NCI-H510A (cell line): Measurements from ENCODE around the gene SCG5.

Experiments
- DNase-seq: peaks from one replicate; lab custom pipeline; 2025; lab: John Stamatoyannopoulos, UW

Gene SCG5

DNA sequence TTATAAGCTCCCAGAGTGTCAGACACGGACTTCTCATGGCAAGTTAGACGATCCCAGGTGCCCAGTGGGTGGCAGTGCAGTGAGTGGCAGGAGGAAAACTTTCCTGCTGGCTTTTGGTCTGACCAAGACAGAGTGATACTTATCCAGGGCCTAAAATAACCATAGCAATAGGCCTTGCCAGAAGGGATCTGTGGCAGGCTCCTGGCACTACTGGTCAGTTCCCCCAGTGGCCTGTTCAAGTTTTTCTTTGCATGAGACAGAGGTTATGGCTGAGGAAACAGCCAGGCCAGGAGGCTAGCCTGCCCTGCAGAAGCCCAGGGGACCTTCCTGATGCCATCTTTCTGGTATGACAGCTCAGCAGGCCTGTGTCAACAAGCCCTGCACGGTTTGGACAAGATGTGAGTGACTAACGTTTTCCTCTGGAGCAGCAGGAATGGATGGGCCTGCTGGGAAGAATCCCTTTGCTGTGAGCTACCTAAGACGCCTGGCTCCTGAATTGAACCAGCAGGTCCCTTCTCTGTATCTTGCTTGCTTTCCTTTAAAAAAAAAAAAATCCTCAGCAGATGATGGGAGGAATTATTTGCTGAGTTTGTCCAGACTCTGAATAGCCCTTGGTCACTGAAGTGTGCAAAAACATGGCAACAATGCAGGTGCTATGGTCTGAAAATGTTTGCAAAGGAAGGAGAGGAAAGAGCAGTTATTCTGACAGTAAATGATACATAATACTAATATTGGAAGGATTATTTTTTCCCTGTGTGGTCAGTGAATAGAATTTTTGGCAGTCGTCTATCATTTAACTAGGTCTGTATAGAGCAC, 18.0 kb downstream of the SCG5 start:
- peak; percentile 6 for DNase-seq

DNA sequence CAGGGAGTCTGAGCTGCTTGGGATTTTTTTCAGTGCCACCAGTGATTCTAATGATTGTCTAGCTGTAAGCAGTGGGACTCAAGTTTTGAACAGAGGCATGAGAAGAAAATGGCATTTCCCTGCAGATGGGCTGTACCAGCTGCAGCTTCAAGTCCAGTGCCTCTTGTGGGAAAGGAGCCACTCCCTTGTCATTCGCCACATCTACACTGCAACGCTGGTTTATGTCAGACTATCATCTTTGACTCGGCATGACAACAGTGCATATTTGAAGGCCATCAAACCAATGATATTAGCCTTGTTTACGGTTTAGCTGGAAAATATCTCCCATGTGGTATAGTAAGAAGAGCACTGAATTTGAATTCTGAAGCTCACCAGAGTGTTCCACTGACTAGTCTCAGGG, 22.2 kb downstream of the SCG5 start:
- DNase-seq, result no peak

DNA sequence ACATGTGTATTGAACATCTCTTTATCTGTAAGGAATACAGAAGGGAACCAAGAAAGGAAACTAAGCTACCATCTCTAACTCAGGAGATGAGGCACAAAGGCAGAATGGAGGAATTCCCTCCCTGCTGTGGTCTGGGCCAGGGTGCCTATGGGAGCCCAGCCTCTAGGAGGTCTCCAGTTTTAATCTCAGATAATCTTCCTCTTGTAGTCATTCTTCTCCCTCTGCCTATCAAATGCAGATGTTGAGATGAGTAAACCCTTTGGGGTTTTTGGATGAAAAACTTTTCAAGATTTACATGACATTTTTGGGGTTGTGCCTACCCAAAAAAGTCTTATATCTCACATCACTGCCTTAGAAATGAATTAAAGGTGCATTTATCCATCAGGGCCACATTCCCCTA, 23.3 kb downstream of the SCG5 start:
- no peak for DNase-seq

DNA sequence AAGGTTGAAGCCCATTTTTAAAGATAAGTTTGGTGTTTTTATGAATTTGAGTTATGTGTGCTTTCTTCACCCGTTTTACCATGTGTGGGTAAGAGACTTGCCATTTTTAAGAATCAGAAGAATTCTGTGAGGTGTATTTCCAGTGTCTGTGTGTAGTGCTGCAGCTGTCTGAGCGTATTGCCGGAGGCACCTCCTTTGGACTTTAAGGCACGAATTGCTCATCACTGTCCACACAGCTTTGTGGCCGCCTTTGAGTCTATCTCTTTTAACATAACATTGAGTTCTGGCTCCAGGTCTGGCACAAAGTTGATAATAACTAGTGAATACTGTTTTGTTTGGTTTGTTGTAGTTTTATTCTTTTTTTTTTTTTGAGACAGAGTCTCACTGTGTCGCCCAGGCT, 25.8 kb downstream of the SCG5 start:
- DNase-seq, result no peak

DNA sequence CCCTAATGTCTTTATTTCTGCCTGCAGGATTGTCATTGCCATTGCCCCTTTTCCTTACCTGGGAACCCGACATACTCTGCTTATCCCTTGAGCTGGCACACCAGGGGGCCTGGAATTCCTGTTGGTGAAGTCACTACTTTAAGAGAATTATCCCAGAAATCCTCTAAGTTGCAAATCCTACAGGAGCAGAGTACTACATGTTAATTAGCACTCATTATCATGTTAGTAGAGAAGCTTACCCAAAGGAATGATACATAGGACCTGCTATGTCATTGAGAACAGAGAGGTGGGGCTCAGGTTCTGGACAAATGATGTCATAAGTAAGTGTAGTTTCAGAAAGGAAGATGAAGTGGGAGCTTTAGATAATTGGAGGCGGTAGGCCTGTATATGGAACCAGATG, 27.4 kb downstream of the SCG5 start:
- no peak for DNase-seq

DNA sequence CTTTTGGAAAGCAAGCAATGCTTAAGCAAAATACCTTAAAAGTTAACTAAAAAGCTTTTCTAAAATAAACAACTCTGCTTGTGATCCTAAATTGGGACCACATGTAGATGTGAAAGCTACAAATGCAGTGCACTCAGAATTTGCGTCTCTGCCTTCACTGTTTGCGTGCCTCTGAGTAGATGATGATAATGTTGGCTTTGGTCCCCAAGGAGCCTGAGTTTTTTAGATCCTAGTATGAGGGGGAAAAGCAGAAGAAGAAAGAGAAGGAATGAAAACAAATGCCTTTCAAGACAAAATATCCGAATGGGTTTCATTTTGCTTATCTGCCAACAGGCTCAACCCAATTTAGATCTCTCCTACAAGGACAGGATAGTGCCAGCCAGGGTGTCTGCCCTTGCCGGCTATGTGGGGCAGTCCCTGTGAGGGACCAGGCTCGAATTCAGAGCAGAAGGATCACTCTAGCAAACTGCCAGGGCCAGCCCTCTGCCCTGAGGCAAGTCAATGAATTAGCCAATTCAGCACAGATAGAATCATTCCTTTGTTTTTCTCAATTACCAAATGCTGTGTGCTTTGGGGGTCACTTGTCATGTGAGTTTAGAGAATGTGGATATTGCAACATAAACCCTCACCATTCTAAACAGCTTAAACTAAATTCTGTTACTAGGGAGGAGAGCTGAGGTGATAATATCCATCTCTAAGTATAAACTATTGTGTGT, 28.5 kb downstream of the SCG5 start:
- DNase-seq, result no peak

DNA sequence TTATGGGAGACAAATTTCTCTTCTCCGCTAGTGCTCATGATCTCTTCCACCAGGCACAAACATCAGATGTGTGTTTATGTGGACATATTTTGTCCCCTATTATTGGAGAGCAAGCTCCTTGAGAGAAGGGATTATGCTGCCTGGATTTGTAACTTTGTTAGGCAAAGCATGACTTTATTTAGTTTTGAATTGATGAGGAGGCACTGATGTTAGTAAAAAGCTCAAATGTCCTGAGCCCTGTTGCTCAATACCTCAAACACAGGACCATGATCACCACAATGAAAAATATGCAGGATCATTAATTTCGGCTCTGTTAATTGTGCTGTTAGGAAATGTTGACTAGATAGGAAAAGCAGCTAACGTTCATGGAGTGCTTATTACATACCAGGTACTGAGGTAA, 29.1 kb downstream of the SCG5 start:
- no peak for DNase-seq

DNA sequence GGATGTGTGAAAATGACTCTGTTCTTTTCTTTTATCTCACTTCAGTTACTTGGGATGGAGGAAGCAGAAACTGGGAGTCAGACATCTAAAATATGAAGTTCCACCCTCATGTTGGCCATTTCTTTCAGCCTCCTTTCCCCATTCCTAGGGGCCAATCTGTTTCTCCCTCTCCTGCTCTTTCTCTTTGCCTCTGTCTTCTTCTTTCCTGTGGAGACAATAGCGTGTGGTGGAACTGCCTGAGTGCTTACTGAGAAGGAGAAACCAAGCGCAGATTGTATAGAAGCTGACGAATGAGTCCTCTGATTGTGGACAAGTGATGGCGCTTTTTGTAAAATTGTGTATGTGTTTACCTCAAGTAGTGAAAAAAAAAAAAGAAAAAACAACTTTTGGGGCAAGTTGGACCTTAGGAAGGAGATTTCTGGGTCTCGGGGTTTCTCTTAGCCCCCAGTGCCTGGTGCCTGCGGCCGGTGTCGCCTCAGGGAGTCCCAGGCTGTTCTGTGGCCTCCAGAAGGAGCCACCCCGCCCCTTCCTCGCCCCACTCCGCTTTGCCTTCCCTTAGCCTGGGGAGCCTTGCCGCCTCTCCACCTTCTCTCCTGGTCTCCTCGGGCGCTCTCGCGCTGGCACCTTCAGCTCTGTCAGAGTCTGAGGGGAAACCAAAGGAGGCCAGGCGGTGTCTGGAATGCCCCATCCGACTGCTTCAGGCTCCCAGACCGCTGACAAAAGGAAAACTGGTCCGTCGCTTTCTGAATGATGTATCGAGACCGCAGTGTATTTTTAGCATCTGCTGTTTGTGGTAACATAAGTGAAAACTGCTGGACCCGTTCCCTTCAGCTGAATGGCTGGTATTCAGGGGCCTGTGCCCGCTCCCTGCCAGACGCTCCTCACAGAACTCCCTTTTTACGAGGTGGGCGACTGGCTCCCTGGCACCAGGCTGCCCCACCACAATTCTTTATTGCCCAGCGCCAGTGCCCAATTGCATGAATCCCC, 30.1 kb downstream of the SCG5 start:
- DNase-seq, result no peak

DNA sequence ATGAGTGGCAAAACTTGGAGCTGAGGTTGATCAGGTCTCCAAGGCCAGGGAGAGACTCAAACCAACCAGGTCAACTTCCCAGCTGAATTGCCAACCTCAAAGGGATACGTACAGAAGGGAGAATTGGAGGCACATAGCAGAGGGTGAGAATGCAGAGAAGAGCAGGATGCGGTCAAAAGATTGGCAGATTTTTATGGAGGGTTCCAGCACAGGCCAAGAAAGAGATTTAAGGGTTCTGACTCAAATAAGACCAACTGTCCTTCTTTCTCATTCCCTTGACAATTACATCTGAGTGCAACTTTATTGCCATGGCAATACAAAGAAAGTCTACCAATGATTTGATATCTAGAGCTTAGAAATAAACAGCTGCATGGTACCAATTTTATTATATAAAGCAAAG, 33.2 kb downstream of the SCG5 start:
- no peak for DNase-seq

DNA sequence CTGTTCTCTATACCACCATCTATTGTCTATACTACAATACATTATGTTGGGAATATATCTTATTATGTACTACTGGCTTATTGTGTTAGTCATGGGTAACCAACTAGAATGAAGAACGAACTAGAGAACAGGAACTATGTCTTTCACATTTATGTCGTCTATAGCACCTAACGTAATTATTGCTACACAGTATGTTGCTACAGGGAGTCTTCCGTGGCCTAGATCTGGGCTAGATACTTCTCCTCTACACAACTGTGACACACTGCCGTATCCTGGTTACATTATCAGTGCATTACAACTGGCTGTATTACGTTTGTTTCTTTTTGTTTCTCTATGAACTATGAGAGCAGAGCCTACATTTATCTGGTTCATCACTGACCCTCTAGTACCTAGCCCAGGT, 34.0 kb downstream of the SCG5 start:
- no peak for DNase-seq

DNA sequence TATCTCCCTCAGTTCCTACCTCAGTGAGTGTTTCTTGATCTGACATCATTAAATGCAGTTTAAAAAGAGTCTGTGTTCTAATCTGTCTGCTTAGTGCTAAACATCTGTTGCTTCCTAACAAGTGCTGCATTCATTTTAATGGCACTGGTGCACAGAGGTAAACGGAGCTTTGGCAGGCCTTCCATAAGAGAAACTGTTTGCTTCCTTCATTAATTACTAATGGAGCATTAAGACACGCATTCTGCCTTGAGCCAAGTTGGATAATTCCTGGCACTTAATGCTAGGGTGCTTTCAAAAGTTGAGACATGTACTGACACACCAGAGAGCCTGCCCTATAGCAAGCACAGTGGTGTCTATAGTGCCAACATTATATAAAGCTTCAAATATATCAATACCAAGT, 34.7 kb downstream of the SCG5 start:
- no peak for DNase-seq

DNA sequence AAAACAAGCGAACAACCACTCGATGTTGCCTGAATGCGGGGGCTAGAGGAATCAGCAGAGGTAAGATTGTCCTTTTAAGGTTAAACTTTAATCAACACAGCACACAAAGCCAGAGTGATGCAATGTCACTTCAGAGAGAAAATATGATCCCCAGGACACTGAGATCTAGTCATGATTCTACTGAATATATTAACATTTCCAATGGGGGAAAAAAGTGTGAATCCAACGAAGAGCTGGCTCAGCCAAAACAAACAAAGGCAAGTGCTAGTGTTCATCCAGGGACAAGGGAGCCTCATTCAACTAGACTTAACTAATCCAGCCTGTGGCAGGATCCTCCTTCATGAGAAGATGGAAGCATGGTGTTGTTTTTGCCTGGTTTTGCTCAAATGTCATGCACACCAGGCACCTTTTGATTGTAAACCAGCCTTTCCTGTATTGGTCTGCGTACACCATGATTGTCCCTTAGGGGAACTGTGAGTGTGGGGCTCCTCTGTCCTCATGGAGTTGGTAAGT, 35.8 kb downstream of the SCG5 start:
- peak; percentile 15 for DNase-seq

DNA sequence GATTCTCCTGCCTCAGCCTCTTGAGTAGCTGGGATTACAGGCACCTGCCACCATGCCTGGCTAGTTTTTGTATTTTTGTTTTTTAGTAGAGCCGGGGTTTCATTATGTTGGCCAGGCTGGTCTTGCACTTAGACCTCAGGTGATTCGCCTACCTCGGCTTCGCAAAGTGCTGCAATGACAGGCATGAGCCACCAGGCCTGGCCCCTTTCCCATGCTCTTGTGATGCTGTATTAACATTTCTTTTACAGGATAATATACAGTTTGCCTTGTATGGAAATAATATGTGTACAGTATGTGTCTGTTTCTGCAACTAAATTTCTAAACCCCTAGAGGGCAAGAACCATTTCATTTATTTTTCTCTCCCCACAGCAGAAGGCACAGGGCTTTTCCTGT, 37.8 kb downstream of the SCG5 start:
- no peak for DNase-seq

DNA sequence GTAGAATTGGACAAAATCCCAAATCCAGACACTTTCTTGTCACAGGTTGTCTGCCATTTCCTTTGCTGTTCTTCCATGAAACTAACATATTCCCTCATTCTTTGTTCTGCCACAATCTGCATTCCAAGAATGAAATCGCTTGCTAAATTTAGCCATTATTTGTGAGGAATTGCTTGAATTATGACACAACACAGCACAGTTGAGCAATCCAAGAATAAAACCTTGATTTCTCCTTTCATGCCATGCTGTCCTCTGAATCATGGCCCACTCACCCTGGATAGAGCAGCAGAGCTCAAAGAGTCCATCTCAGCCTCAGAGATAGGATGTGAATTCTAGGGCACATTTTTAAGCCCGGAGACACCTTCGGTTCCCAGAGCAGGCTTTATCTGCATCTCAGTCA, 41.1 kb downstream of the SCG5 start:
- no peak for DNase-seq

DNA sequence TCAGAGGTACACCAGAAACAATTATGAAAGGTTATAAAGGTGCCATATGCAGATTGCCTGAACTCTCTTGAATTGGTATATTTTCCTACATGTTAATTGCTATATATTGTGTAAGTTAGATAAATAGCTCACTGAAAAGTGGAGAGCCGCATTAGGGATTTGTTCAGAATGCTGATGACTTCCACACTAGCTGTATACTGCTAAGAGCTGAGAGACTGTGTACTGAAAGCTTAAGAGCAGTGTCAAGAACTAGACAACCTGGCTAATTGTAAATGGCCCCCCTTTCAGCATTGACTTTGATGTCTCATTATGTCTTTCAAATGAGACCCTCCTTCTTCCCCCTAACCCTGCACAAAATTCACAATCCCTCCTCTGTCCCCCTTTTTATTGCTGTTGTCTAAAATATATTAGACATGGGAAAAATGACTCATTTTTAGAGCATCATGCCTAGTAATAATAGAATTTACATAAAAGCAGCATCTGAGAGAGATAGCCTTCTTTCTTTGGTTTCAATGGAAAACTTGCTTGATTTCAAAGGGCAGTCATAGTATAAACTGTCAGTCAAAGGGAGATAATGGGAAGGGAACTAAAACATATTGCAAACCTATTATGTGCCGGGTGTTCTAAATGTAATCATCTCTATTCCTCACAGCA, 41.6 kb downstream of the SCG5 start:
- DNase-seq, result no peak

DNA sequence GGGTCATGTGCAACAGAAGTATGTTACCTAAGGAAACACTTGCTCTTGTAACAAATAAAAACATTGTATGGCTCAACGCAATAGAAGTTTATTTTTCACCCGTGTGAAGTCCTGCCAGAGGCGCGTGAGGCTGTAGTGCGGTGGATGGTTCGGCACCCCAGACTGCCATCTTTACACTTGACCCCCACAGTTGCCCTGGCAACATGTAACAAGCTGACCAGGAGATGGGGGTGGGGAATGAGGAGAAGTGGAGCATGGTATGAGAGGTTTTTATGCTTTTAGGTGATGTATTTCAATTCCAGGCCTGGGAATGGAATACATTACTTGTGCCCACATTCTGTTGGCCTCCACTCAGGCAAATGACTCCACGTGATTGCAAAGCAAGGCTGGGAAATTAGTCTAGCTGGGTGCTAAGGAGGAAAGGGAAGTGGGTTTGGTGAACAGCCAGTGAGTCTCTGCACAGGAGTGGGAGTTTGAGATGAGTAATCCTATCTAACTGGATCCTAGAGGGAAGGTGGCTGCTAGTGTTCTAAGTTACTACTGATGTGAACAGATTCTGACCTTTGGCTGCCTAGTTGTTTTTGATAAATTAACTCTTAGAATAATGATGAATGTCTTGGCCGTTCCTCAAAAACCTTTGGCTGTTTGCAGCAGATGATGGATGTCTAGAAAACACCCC, 42.5 kb downstream of the SCG5 start:
- no peak for DNase-seq

DNA sequence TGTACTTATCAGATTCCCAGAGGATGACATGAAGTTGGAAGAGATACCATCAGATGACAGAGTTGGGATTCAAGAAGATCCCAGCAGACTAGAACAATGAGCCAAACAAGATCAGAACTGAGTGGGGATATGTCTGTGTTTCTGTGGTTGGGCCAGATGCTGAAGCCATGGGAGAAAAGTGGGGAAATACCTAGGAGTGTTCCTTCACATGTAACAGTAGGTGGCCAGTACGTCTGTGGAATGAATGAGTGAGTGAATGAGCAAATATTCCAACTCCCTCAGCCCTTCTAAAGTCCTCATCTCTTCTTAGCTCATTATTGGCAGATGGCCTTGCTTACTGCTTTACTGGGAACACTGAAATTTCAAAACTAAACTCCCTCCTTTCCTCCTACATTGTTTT, 44.1 kb downstream of the SCG5 start:
- no peak for DNase-seq

DNA sequence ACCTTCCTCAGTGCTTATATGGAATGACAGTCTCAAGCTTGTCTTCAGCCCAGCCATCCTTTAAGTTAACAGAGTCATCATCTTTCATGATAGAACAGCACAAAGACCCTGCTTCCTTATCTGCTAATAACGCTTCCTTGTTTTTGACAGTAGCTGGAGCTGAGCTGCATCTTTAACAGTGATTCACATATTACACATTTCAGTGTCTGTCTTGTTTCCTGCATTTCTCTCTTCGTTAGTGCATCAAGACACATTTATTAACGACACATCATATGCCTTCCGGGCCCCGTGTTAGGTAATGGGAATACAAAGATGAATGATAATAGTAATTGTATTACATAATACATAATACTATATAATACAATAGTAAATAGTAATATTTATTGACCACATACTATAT, 46.0 kb downstream of the SCG5 start:
- DNase-seq, result no peak

DNA sequence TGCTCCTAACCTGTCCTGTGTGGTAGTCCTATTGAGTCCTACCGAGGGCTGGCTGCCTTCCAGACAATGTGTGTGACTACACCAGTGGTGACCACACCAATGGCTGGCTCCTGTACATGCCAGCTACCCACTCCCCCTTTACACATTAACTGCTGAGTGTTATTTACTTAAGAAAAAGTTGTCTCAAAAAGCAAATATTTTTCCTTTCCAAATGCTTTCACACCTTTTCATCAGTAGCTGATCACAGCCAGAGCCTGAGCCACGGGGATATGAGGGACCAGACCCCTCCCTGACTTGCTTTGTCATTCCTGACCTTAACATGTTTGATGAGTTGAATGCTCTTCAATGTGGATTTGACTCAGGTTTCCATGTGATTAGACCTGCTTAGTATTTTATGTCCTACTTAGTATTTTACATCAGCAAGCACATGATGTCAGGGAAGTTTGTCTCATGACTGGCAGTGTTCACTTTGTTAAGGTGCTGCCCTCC, 46.7 kb downstream of the SCG5 start:
- DNase-seq, result peak; percentile 8

DNA sequence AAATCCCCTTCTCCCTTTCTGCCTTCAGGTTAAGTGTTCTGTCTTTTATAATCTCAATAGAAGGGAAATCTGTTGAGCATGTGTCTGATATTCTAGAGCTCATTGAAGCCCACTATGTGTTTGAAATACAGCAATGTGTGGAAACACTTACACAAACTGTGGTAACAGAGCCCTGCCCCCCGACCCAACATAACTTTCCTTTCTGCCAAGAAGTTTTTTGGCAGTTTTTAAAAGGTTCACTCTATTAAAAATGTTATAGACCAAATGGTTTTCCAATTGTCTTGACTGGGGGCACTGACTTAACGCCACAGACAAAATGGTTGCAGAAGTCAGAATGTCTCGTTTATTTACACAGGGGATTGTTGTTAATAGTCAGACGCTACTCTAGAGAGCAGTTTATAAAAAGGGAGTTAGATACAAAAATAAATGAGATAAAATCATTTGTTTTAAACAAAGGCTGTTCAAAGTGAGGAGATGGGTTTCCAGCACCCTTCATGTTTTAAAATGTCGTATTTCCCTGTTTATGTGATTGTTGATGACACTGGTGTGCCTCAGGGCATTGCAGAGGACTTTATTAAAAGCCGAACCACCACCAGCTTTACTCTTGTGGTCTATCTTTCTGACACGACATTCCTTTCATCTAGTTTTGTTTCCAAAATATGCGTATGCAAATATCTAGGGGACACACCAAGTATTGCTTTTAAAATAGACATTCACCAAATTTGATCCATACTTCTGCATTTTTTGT, 49.6 kb downstream of the SCG5 start:
- no peak for DNase-seq
